IMR-90 (cell line): ENCODE results near the gene SNTG2. TPM values are rescaled to one million over a fixed set of nuclear protein-coding genes. Genes with fewer than 3 reads are reported as not detected.

Experiments used
- ATAC-seq: fragments of 200-7000 bp; cut with Tn5 transposase; 2 replicates; pipeline ENCODE4 v1.9.1; 2020; ENCODE audit warnings: low read depth, mild to moderate bottlenecking, moderate library complexity
- BruUV-seq: library from RNA; stranded (reverse); fragments of 400-500 nt; replicated peaks from 2 replicates; lab custom pipeline; 2021; lab: Mats Ljungman, UMichigan
- CTCF ChIA-PET: fragments of 300-600 bp; formaldehyde crosslinking; extraction: SDS; loops from one replicate; lab custom pipeline; 2021; ENCODE audit warnings: antibody characterized with exemption; lab: Yijun Ruan, JAX
- POLR2A ChIA-PET: fragments of 300-600 bp; sonication (Branson Sonifier 250); formaldehyde crosslinking; loops from one replicate; lab custom pipeline; 2022; ENCODE audit warnings: antibody characterized with exemption; ENCODE audit not compliant: unreplicated experiment; lab: Charles Lee
- DNase-seq: peaks from one replicate; pipeline ENCODE4 v3.0.0; 2013
- H2AFZ ChIP-seq: replicated peaks from 2 replicates; pipeline ENCODE3; 2013; ENCODE audit warnings: low read length, mild to moderate bottlenecking; ENCODE audit not compliant: poor library complexity
- H2AK5ac ChIP-seq: 2 replicates; pipeline ENCODE4 v1.6.1; 2013; ENCODE audit warnings: low read depth, low read length, inconsistent platforms
- H2AK9ac ChIP-seq: replicated peaks from 2 replicates; pipeline ENCODE3; 2013; ENCODE audit warnings: mild to moderate bottlenecking, low read depth, low read length, moderate library complexity; ENCODE audit not compliant: poor library complexity
- H2BK120ac ChIP-seq: 2 replicates; pipeline ENCODE4 v1.6.1; 2013; ENCODE audit warnings: low read depth, low read length, inconsistent platforms
- H2BK15ac ChIP-seq: 3 replicates; pipeline ENCODE4 v1.6.1; 2013; ENCODE audit warnings: low read depth, low read length, inconsistent platforms
- H2BK20ac ChIP-seq: 2 replicates; pipeline ENCODE4 v1.6.1; 2013; ENCODE audit warnings: low read depth, mild to moderate bottlenecking, inconsistent platforms, low read length, moderate library complexity
- H2BK5ac ChIP-seq: 2 replicates; pipeline ENCODE4 v1.6.1; 2013; ENCODE audit warnings: mild to moderate bottlenecking, low read depth, low read length, inconsistent platforms; ENCODE audit not compliant: poor library complexity, severe bottlenecking
- H3K14ac ChIP-seq: replicated peaks from 2 replicates; pipeline ENCODE4 v1.6.1; 2013; ENCODE audit warnings: low read depth, low read length, inconsistent platforms
- H3K18ac ChIP-seq: 2 replicates; pipeline ENCODE4 v1.6.1; 2013; ENCODE audit warnings: low read depth, low read length, control low read depth
- H3K23ac ChIP-seq: 2 replicates; pipeline ENCODE4 v1.6.1; 2013; ENCODE audit warnings: low read depth, low read length, inconsistent platforms
- H3K27ac ChIP-seq: 2 replicates; pipeline ENCODE4 v1.5.1; 2013; ENCODE audit warnings: mild to moderate bottlenecking, control low read depth, low read length; ENCODE audit not compliant: insufficient read depth
- H3K27me3 ChIP-seq: 2 replicates; pipeline ENCODE4 v1.6.1; 2013; ENCODE audit warnings: low read length; ENCODE audit not compliant: control insufficient read depth, insufficient read depth
- H3K36me3 ChIP-seq: 2 replicates; pipeline ENCODE4 v1.6.1; 2013; ENCODE audit warnings: low read length, mixed read lengths; ENCODE audit not compliant: control insufficient read depth, insufficient read depth
- H3K4ac ChIP-seq: 2 replicates; pipeline ENCODE4 v1.6.1; 2013; ENCODE audit warnings: low read depth, low read length, inconsistent platforms
- H3K4me1 ChIP-seq: 2 replicates; pipeline ENCODE4 v1.6.1; 2013; ENCODE audit warnings: low read length, mixed read lengths; ENCODE audit not compliant: control insufficient read depth, insufficient read depth
- H3K4me2 ChIP-seq: 2 replicates; pipeline ENCODE4 v1.6.1; 2013; ENCODE audit warnings: low read depth, mild to moderate bottlenecking, control low read depth, low read length, moderate library complexity
- H3K4me3 ChIP-seq: 2 replicates; pipeline ENCODE4 v1.5.1; 2013; ENCODE audit warnings: low read depth, mild to moderate bottlenecking, control low read depth, low read length, moderate library complexity; ENCODE audit not compliant: insufficient read depth
- H3K56ac ChIP-seq: 2 replicates; pipeline ENCODE4 v1.6.1; 2013; ENCODE audit warnings: low read length, inconsistent platforms; ENCODE audit not compliant: insufficient read depth; ENCODE audit errors: extremely low read depth
- H3K79me1 ChIP-seq, 2 experiments: 2 replicates each; pipeline ENCODE4 v1.6.1; 2013; ENCODE audit warnings: low read length in 2 of 2, inconsistent platforms in 1 of 2, low read depth in 1 of 2
- H3K9ac ChIP-seq: 2 replicates; pipeline ENCODE4 v1.6.1; 2013; ENCODE audit warnings: low read depth, low read length, control low read depth
- H3K9me1 ChIP-seq: 2 replicates; pipeline ENCODE4 v1.6.1; 2013; ENCODE audit warnings: low read length, inconsistent platforms; ENCODE audit not compliant: insufficient read depth
- H3K9me3 ChIP-seq: 2 replicates; pipeline ENCODE4 v1.6.1; 2013; ENCODE audit warnings: low read length; ENCODE audit not compliant: control insufficient read depth, insufficient read depth
- H4K20me1 ChIP-seq: 2 replicates; pipeline ENCODE4 v1.6.1; 2013; ENCODE audit warnings: low read length, inconsistent platforms; ENCODE audit not compliant: insufficient read depth
- H4K5ac ChIP-seq: 2 replicates; pipeline ENCODE4 v1.6.1; 2013; ENCODE audit warnings: mild to moderate bottlenecking, low read depth, low read length, control low read depth
- H4K8ac ChIP-seq, 2 experiments: 2 replicates each; pipeline ENCODE4 v1.6.1; 2013; ENCODE audit warnings: low read depth in 2 of 2, low read length in 2 of 2, control low read depth in 1 of 2, inconsistent platforms in 1 of 2
- H4K91ac ChIP-seq: 2 replicates; pipeline ENCODE4 v1.6.1; 2013; ENCODE audit warnings: low read depth, low read length, inconsistent platforms; ENCODE audit not compliant: insufficient read depth
- CEBPB ChIP-seq: IDR thresholded peaks from 2 replicates; pipeline ENCODE4 v1.6.1; 2012; ENCODE audit warnings: low read depth, low read length, improper control_type of control experiment
- POLR2A ChIP-seq: IDR thresholded peaks from 2 replicates; pipeline ENCODE4 v1.6.1; 2012; ENCODE audit warnings: mild to moderate bottlenecking, low read depth, low read length
- RAD21 ChIP-seq: IDR thresholded peaks from 2 replicates; pipeline ENCODE4 v1.6.1; 2012; ENCODE audit warnings: low read length, improper control_type of control experiment
- RCOR1 ChIP-seq: IDR thresholded peaks from 2 replicates; pipeline ENCODE4 v1.6.1; 2012; ENCODE audit warnings: mild to moderate bottlenecking, low read length, improper control_type of control experiment; ENCODE audit not compliant: insufficient replicate concordance
- SMC3 ChIP-seq: fragments of 150-350 bp; IDR thresholded peaks from 2 replicates; pipeline ENCODE4 v1.6.1; 2016; ENCODE audit warnings: low read depth, mild to moderate bottlenecking, antibody characterized with exemption, low read length, moderate library complexity
- WGBS, 2 experiments: methylation state at CpG; one replicate each; pipeline versions ENCODE4 v1.1.5 to v1.1.7; 2013; ENCODE audit warnings: missing lambda C conversion rate in 2 of 2; ENCODE audit not compliant: insufficient read length in 1 of 2; ENCODE audit errors: extremely low coverage in 2 of 2; 5-methylcytosine and 5-hydroxymethylcytosine counted together
- dilution Hi-C: fragments of 300-500 bp; cut with HindIII; formaldehyde crosslinking; loops from one replicate; pipeline ENCODE4 v1.14.3; 2018; ENCODE audit warnings: low sequenced_read_pairs; ENCODE audit not compliant: unreplicated experiment
- in situ Hi-C: fragments of 300-500 bp; cut with MboI; formaldehyde crosslinking; loops from 3 replicates; pipeline ENCODE4 v1.14.3; 2019; ENCODE audit warnings: low sequenced_read_pairs, inconsistent platforms, mixed read lengths
- intact Hi-C: fragments of 100-400 bp; cut with micrococcal nuclease; formaldehyde crosslinking; loops from 2 replicates; pipeline ENCODE4 v1.10.0; 2022
- polyA plus RNA-seq, 3 experiments: library from polyadenylated mRNA; depleted of rRNA; stranded (reverse); fragments of >200 nt; gene quantifications; 2 replicates each; pipeline ENCODE4 v1.2.3, GENCODE V29; 2012; ENCODE audit warnings: low replicate concordance in 1 of 3
- total RNA-seq: library from RNA; depleted of rRNA; stranded (reverse); fragments of >200 nt; gene quantifications from 2 replicates; pipeline ENCODE4 v1.2.3, GENCODE V29; 2012
- TF ChIP-seq, protein P1 (sequence below): conservative IDR thresholded peaks from 2 replicates; pipeline ENCODE4 v1.5.1; 2012; ENCODE audit warnings: mild to moderate bottlenecking, low read depth, low read length, improper control_type of control experiment

SNTG2 gene
- total and polyA plus RNA-seq, 2 of the 4 experiments (the other 2 are of a cell fraction), result under 0.01 to 0.17 TPM

DNA sequence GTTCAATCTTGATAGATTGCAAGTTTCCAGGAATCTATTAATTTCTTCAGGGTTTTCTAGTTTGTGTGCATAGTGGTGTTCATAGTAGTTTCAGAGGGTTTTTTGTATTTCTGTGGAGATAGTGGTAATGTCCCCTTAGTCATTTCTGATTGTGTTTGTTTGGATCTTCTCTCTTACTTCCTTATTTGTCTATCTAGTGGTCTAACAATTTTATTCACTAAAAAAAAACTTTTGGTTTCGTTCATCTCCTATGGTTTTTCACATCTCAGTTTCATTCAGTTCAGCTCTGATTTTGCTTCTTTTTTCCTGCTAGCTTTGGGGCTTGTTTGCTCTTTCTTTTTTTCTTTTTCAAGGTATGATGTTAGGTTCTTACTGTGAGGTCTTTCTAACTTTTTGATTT, 94.5 kb downstream of the SNTG2 start:
- no peak overlapping the region; a peak in 1 of 4 replicates for H4K8ac ChIP-seq
- no peak overlapping the region for H2AK5ac ChIP-seq
- no peaks in the 10 kb centered on the region for H3K36me3 ChIP-seq
- no peaks in the 10 kb centered on the region for H4K20me1 ChIP-seq
- H3K9me3 ChIP-seq, result peaks cover 1% of the 10 kb centered on the region; the same call in 1 of the 2 replicates
- no peaks in the 10 kb centered on the region; the same call in 1 of the 2 replicates for H3K4me1 ChIP-seq
- no peak overlapping the region for H2BK5ac ChIP-seq
- no peak overlapping the region for H2BK15ac ChIP-seq
- no peak overlapping the region for H3K9ac ChIP-seq
- POLR2A ChIA-PET, result no interaction called here
- WGBS, 2 experiments, result no CpG with 5 or more reads among the region's 1 CpG
- dilution Hi-C loops, result no loop called here
- ATAC-seq (no peak), DNase-seq (no peak)
- no peak overlapping the region for H2AK9ac ChIP-seq
- H3K18ac ChIP-seq, result no peak overlapping the region
- no peak overlapping the region for H3K27ac ChIP-seq
- TF ChIP-seq POLR2A, result no peak
- TF ChIP-seq, protein P1, sequence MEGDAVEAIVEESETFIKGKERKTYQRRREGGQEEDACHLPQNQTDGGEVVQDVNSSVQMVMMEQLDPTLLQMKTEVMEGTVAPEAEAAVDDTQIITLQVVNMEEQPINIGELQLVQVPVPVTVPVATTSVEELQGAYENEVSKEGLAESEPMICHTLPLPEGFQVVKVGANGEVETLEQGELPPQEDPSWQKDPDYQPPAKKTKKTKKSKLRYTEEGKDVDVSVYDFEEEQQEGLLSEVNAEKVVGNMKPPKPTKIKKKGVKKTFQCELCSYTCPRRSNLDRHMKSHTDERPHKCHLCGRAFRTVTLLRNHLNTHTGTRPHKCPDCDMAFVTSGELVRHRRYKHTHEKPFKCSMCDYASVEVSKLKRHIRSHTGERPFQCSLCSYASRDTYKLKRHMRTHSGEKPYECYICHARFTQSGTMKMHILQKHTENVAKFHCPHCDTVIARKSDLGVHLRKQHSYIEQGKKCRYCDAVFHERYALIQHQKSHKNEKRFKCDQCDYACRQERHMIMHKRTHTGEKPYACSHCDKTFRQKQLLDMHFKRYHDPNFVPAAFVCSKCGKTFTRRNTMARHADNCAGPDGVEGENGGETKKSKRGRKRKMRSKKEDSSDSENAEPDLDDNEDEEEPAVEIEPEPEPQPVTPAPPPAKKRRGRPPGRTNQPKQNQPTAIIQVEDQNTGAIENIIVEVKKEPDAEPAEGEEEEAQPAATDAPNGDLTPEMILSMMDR, result no peak
- TF ChIP-seq SMC3, result no peak
- TF ChIP-seq RCOR1, result no peak
- TF ChIP-seq RAD21, result no peak
- no peak for TF ChIP-seq CEBPB
- no peak overlapping the region for H3K4ac ChIP-seq
- intact Hi-C loops, result no loop called here
- no peak overlapping the region for H3K56ac ChIP-seq
- in situ Hi-C loops, result no loop called here
- H3K23ac ChIP-seq, result no peak overlapping the region
- no peak overlapping the region for H3K14ac ChIP-seq
- H3K4me2 ChIP-seq, result no peak overlapping the region
- no peak overlapping the region for H2BK120ac ChIP-seq
- no peak overlapping the region for H4K91ac ChIP-seq
- BruUV-seq, result no TSS peak
- H4K5ac ChIP-seq, result no peak overlapping the region
- H2BK20ac ChIP-seq, result no peak overlapping the region
- no peak overlapping the region for H3K4me3 ChIP-seq
- H2AFZ ChIP-seq, result no peak overlapping the region
- no peaks in the 10 kb centered on the region for H3K79me1 ChIP-seq
- H3K27me3 ChIP-seq, result no peaks in the 10 kb centered on the region; the same call in 1 of the 2 replicates
- CTCF ChIA-PET, result no interaction called here
- no peaks in the 10 kb centered on the region for H3K9me1 ChIP-seq
